Measurements from ENCODE around the gene EP400. TPM values are rescaled to one million over a fixed set of nuclear protein-coding genes. Genes with fewer than 3 reads are reported as not detected.

The EP400 gene
- total and polyA plus RNA-seq, 2 of the 8 experiments (the other 6 are each of a cell fraction or from before 2014, with no cell fraction given): 13.1 to 69.7 TPM

GRCh38 chr12:132071040-132071810, 121.5 kb downstream of the EP400 start:
- Histone ChIP-seq H3K36me3 (ENCODE audit: control insufficient read depth in 2 of 4, insufficient read depth in 4 of 4, low read length in 3 of 4) (peaks cover 20 to 44% (median 37%) of the 10 kb centered on the region in 4 experiments), H3K4me1 (replicated peaks in 1 of 4; ENCODE audit: control insufficient read depth in 3 of 4, insufficient read depth in 4 of 4, low read length in 3 of 4) (no peaks in the 10 kb centered on the region), H4K91ac (replicated peaks; ENCODE audit: insufficient read length, low read length) (no peak overlapping the region), H4K8ac (ENCODE audit: extremely low read depth, insufficient read depth, low read length) (no peak overlapping the region), H2BK120ac (replicated peaks; ENCODE audit: low read depth, low read length) (no peak overlapping the region), H2BK15ac (ENCODE audit: low read length) (no peak overlapping the region), H3K27ac (ENCODE audit: low read depth, low read length) (no peak overlapping the region), H3K79me2 (ENCODE audit: control insufficient read depth in 1 of 2, insufficient read depth in 2 of 2, low read length in 2 of 2) (no peaks in the 10 kb centered on the region), H3K18ac (ENCODE audit: extremely low read depth, low read length) (no peak overlapping the region), H2AK5ac (ENCODE audit: low read depth, low read length) (no peak overlapping the region), H4K5ac (ENCODE audit: insufficient read length, low read depth, low read length) (no peak overlapping the region), H3K79me1 (ENCODE audit: low read depth, low read length) (no peaks in the 10 kb centered on the region), H3K23me2 (ENCODE audit: low read depth, low read length) (no peaks in the 10 kb centered on the region), H2BK5ac (ENCODE audit: low read depth, low read length) (no peak overlapping the region), H3K4me3 (ENCODE audit: extremely low read depth in 1 of 4, insufficient read depth in 2 of 4, low read depth in 3 of 4, low read length in 4 of 4) (no peak overlapping the region), H3K56ac (replicated peaks; ENCODE audit: insufficient read length, low read depth, low read length) (no peak overlapping the region), H2BK20ac (ENCODE audit: low read length) (no peak overlapping the region), H3K9me3 (ENCODE audit: insufficient read depth in 2 of 2, low read depth in 1 of 2, low read length in 1 of 2) (no peaks in the 10 kb centered on the region), H2AFZ (ENCODE audit: low read length) (no peak overlapping the region), H2BK12ac (ENCODE audit: low read depth, low read length) (no peak overlapping the region), H3K4me2 (ENCODE audit: insufficient read depth in 1 of 2, low read depth in 2 of 2, low read length in 2 of 2) (no peak overlapping the region), H3K27me3 (replicated peaks in 1 of 4; ENCODE audit: control insufficient read depth in 3 of 4, extremely low read depth in 1 of 4, insufficient read depth in 3 of 4, low read length in 3 of 4) (no peaks in the 10 kb centered on the region), H4K20me1 (replicated peaks in 1 of 2; ENCODE audit: control insufficient read depth in 1 of 2, insufficient read depth in 2 of 2, low read length in 2 of 2) (peaks cover 0 to 8% of the 10 kb centered on the region in 2 experiments), H3K9ac (replicated peaks in 1 of 4; ENCODE audit: extremely low read depth in 1 of 4, low read depth in 3 of 4, low read length in 3 of 4) (no peak overlapping the region), H3K4ac (replicated peaks; ENCODE audit: insufficient read length, low read depth, low read length) (no peak overlapping the region), H3K23ac (ENCODE audit: insufficient read length) (no peak overlapping the region), H3K14ac (ENCODE audit: insufficient read length) (no peak overlapping the region)
- DNase-seq (ENCODE audit: low read depth in 1 of 2, low spot score in 2 of 2): no peak
- 85% methylated on average over 11 of the region's 12 CpGs; no CpG with 5 or more reads in 1 of the 2 experiments for WGBS, 2 experiments (ENCODE audit: extremely low coverage in 1 of 2, insufficient coverage in 1 of 2, insufficient read length in 1 of 2, insufficient replicate concordance in 2 of 2, low coverage in 1 of 2, low lambda C conversion rate in 2 of 2, missing lambda C conversion rate in 1 of 2)
- no peak for FAIRE-seq
- ChIA-PET POLR2A (ENCODE audit: partially characterized antibody) (no interaction called here), CTCF (ENCODE audit: partially characterized antibody) (no interaction called here)
- no peak for TF ChIP-seq SAP30 (IDR thresholded peaks at IDR 0.05; ENCODE audit: insufficient read depth, insufficient replicate concordance, low read length)
- TF ChIP-seq BRCA1 (IDR thresholded peaks at IDR 0.05; ENCODE audit: low read depth, low read length): no peak
- TF ChIP-seq JUN (IDR thresholded peaks at IDR 0.05; ENCODE audit: low read depth, low read length): no peak
- no peak for TF ChIP-seq ATF2 (IDR thresholded peaks at IDR 0.05; ENCODE audit: low read length)
- no peak for TF ChIP-seq RFX5 (IDR thresholded peaks at IDR 0.05; ENCODE audit: borderline replicate concordance, low read depth, low read length)
- no peak for TF ChIP-seq PHF8 (conservative IDR thresholded peaks at IDR 0.05; ENCODE audit: low read depth, low read length)
- TF ChIP-seq POLR2A (IDR thresholded peaks at IDR 0.05; ENCODE audit: control extremely low read depth in 1 of 2, low read depth in 2 of 2, low read length in 2 of 2): no peak
- no peak for TF ChIP-seq MAX (IDR thresholded peaks at IDR 0.05)
- TF ChIP-seq KDM4A (IDR thresholded peaks at IDR 0.05; ENCODE audit: low read depth, low read length, severe bottlenecking): no peak
- TF ChIP-seq SUZ12 (IDR thresholded peaks at IDR 0.05; ENCODE audit: low read length): no peak
- no peak for TF ChIP-seq NANOG (IDR thresholded peaks at IDR 0.05; ENCODE audit: insufficient read depth, low read depth, low read length, poor library complexity, severe bottlenecking)

Data from H1 (cell line).